Lung (tissue), 12 donors: ENCODE measurements around the gene CLDN15. TPM values are rescaled to one million over a fixed set of nuclear protein-coding genes. Genes with fewer than 3 reads are reported as not detected.

Experiments used
- ATAC-seq: fragments of 200-7000 bp; cut with Tn5 transposase; one replicate; pipeline ENCODE4 v1.9.1; 2020; ENCODE audit warnings: moderate number of reproducible peaks; ENCODE audit not compliant: insufficient read depth, low FRiP score
- DNase-seq, 3 donors: peaks; one replicate each; pipeline ENCODE4 v3.0.0-alpha.2; 2013 to 2017
- H3K27ac ChIP-seq, 2 donors: one replicate each; pipeline ENCODE4 v1.5.1; 2013; ENCODE audit warnings: mild to moderate bottlenecking in 2 of 2, moderate library complexity in 2 of 2, control low read depth in 1 of 2, inconsistent platforms in 1 of 2, low read depth in 1 of 2, low read length in 1 of 2
- H3K27me3 ChIP-seq, 3 donors: one replicate each; pipeline ENCODE4 v1.5.1; 2013; ENCODE audit warnings: low read length in 2 of 3; ENCODE audit not compliant: control insufficient read depth in 3 of 3, insufficient read depth in 3 of 3
- H3K36me3 ChIP-seq, 4 donors: one replicate each; pipeline ENCODE4 v1.5.1; 2013; ENCODE audit warnings: low read length in 4 of 4, mild to moderate bottlenecking in 1 of 4, moderate library complexity in 1 of 4; ENCODE audit not compliant: control insufficient read depth in 4 of 4, insufficient read depth in 4 of 4
- H3K4me1 ChIP-seq, 5 donors: one replicate each; pipeline ENCODE4 v1.5.1; 2013; ENCODE audit warnings: low read length in 5 of 5, mild to moderate bottlenecking in 2 of 5, moderate library complexity in 1 of 5; ENCODE audit not compliant: control insufficient read depth in 5 of 5, insufficient read depth in 5 of 5
- H3K4me3 ChIP-seq: one replicate; pipeline ENCODE4 v1.5.1; 2013; ENCODE audit warnings: mild to moderate bottlenecking, control low read depth, moderate library complexity
- H3K9ac ChIP-seq, 2 donors: one replicate each; pipeline ENCODE4 v1.5.1; 2013; ENCODE audit warnings: low read length in 2 of 2, control low read depth in 1 of 2; ENCODE audit not compliant: insufficient read depth in 1 of 2
- H3K9me3 ChIP-seq, 4 donors: one replicate each; pipeline ENCODE4 v1.5.1; 2013; ENCODE audit warnings: low read length in 3 of 4, mild to moderate bottlenecking in 1 of 4, moderate library complexity in 1 of 4; ENCODE audit not compliant: control insufficient read depth in 4 of 4, insufficient read depth in 3 of 4
- WGBS, 2 donors: extraction: QIAGEN DNeasy Blood & Tissue Kit; methylation state at CpG; one replicate each; pipeline ENCODE4 v1.1.7; 2013; 5-methylcytosine and 5-hydroxymethylcytosine counted together
- polyA plus RNA-seq, 2 donors: library from polyadenylated mRNA; stranded (reverse); fragments of 200-250 nt; gene quantifications; one replicate each; pipeline ENCODE4 v1.2.1, GENCODE V29; 2013
- total RNA-seq, 2 donors: library from RNA; depleted of rRNA in 1 of 2; stranded (reverse); fragments of >200 nt in 1 of 2; gene quantifications; one replicate each; pipeline ENCODE4 v1.2.1, GENCODE V29; 2014 to 2021
- TF ChIP-seq, protein P1 (sequence below): IDR thresholded peaks from 2 replicates; pipeline ENCODE4 v1.5.1; 2012; ENCODE audit warnings: mild to moderate bottlenecking; ENCODE audit errors: control extremely low read depth, extremely low read depth
- donor health status: control.
- donor health status: control.
- donor health status: Bipolar disorder and iron deficiency.
- donor health status: healthy.
- donor health status: DM: yes; HTN: yes; CAD: no.

CLDN15 gene
- total and polyA plus RNA-seq, 4 donors = 5.2 to 8.0 (median 6.6) TPM

DNA sequence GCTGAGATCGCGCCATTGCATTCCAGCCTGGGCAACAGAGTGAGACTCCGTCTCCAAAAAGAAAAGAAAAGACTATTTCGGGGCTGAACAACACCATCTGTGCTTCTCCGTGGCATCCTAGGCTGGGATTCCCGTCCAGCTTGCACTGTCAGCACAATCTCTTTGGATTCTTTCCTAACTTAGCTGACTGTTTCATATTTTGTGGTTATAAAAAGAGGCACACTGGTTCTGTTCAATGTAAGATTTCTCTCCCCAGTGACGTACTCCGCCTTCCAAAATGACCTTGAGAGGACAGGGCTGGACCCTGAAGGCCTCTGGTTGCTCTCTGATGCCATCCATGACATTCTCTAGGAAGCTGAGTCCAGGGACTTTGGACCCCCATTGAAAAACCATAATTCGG, 10.9 kb downstream of the CLDN15 start:
- DNase-seq (no peak), ATAC-seq (peak; percentile 55)
- WGBS, 2 donors = 88 to 93% methylated on average over 9 of the region's 9 CpGs
- TF ChIP-seq, protein P1, sequence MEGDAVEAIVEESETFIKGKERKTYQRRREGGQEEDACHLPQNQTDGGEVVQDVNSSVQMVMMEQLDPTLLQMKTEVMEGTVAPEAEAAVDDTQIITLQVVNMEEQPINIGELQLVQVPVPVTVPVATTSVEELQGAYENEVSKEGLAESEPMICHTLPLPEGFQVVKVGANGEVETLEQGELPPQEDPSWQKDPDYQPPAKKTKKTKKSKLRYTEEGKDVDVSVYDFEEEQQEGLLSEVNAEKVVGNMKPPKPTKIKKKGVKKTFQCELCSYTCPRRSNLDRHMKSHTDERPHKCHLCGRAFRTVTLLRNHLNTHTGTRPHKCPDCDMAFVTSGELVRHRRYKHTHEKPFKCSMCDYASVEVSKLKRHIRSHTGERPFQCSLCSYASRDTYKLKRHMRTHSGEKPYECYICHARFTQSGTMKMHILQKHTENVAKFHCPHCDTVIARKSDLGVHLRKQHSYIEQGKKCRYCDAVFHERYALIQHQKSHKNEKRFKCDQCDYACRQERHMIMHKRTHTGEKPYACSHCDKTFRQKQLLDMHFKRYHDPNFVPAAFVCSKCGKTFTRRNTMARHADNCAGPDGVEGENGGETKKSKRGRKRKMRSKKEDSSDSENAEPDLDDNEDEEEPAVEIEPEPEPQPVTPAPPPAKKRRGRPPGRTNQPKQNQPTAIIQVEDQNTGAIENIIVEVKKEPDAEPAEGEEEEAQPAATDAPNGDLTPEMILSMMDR = no peak
- Histone ChIP-seq H3K27ac (peak overlapping the region in 1 of 2 donors; percentile 24), H3K27me3 (no peaks in the 10 kb centered on the region), H3K36me3 (peaks cover 4 to 47% (median 15%) of the 10 kb centered on the region in 4 donors), H3K9me3 (no peaks in the 10 kb centered on the region), H3K9ac (peak overlapping the region in 1 of 2 donors; percentile 23), H3K4me3 (no peak overlapping the region), H3K4me1 (peaks cover 0 to 5% (median 2%) of the 10 kb centered on the region in 5 donors)

DNA sequence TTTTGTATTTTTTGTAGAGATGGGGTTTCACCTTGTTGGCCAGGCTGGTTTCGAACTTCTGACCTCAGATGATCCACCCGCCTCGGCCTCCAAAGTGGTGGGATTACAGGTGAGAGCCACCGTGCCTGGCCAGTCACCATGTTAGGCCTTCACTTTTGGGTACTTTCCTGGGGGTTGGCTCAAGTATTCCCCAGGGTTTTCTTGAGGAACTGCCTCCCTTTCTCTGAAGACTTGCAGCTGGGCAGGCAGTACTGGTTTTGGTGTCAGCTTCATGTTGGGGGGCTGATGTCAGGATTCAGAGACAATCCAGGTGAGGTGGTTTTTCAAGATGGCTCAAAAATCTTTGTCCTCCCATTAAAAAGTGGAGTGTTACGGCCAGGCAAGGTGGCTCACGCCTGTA, 12.0 kb downstream of the CLDN15 start:
- 96 to 97% methylated on average over 6 of the region's 6 CpGs for WGBS, 2 donors
- TF ChIP-seq, protein P1 = no peak
- Histone ChIP-seq H3K36me3 (peaks cover 4 to 47% (median 16%) of the 10 kb centered on the region in 4 donors), H3K4me3 (no peak overlapping the region), H3K27ac (no peak overlapping the region), H3K27me3 (no peaks in the 10 kb centered on the region), H3K4me1 (peaks cover 0 to 5% (median 2%) of the 10 kb centered on the region in 5 donors), H3K9ac (no peak overlapping the region), H3K9me3 (no peaks in the 10 kb centered on the region)
- no peak for DNase-seq
- no peak for ATAC-seq

DNA sequence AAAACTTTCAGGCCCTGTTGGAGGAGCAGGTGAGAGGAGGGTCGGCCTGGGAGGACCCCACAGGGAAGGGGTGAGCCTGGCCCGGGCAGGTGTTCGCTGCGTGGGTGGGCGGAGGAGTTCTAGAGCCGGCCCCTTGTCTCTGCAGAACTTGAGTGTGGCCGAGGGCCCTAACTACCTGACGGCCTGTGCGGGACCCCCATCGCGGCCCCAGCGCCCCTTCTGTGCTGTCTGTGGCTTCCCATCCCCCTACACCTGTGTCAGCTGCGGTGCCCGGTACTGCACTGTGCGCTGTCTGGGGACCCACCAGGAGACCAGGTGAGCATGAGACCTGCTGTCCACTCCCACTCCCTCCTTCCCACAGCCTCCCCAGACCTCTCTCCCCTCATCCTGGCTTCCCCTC, 14.1 kb downstream of the CLDN15 start:
- ATAC-seq (no peak), DNase-seq (no peak)
- H3K27me3 ChIP-seq = no peaks in the 10 kb centered on the region
- H3K27ac ChIP-seq = no peak overlapping the region
- TF ChIP-seq, protein P1 = no peak
- H3K4me1 ChIP-seq = peaks cover 0 to 7% (median 4%) of the 10 kb centered on the region in 5 donors
- H3K9ac ChIP-seq = no peak overlapping the region
- no peak overlapping the region for H3K4me3 ChIP-seq
- WGBS, 2 donors = 94 to 97% methylated on average over 15 of the region's 15 CpGs
- peaks cover 0 to 44% (median 16%) of the 10 kb centered on the region in 4 donors for H3K36me3 ChIP-seq
- H3K9me3 ChIP-seq = no peaks in the 10 kb centered on the region

DNA sequence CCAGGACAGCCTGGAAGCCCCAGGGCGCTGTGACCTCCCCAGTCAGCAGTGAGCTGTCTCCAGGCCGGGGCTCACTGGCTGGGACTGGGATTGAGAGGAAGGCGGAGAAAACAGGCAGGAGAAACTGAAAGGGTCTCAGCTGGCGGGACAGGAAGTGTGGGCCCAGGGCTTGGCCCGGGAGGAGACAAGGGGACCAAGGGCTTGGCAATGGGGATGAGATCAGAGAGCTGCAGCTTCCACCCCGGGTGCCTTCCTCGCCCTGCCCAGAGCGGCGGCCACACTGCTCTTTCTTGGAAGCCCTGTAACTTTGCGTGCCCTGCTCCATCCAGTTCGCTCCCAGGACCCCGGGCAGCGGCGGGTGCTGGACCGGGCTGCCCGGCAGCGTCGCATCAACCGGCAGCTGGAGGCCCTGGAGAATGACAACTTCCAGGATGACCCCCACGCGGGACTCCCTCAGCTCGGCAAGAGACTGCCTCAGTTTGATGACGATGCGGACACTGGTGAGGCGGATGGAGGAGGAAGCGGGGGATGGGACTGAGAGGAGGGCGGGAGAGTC, 15.2 kb downstream of the CLDN15 start:
- ATAC-seq (no peak), DNase-seq (no peak)
- no peaks in the 10 kb centered on the region for H3K27me3 ChIP-seq
- H3K9me3 ChIP-seq = no peaks in the 10 kb centered on the region
- WGBS, 2 donors = 93 to 95% methylated on average over 27 of the region's 27 CpGs
- TF ChIP-seq, protein P1 = no peak
- H3K4me3 ChIP-seq = no peak overlapping the region
- H3K9ac ChIP-seq = no peak overlapping the region
- no peak overlapping the region for H3K27ac ChIP-seq
- H3K4me1 ChIP-seq = peaks cover 0 to 10% (median 4%) of the 10 kb centered on the region in 5 donors
- H3K36me3 ChIP-seq = peaks cover 0 to 40% (median 16%) of the 10 kb centered on the region in 4 donors
